ENCODE data around the gene MCM6.
"Not testable (repeated sequence)": the region's sequence is repeated elsewhere in the genome, so short reads cannot be mapped to it uniquely, and the experiment has no call there.

- not testable (repeated sequence) for TF ChIP-seq CTCF (conservative IDR thresholded peaks at IDR 0.05; ENCODE audit: low read length); EZH2phosphoT487 (IDR thresholded peaks at IDR 0.05; ENCODE audit: borderline replicate concordance)
These were observed 68.4 kb downstream of the MCM6 start for GRCh38 chr2:135807874-135808273.
